HepG2 (cell line): Measurements from ENCODE around the gene PSMC4. TPM values are rescaled to one million over a fixed set of nuclear protein-coding genes. Genes with fewer than 3 reads are reported as not detected.

Experiments
- ADNP ChIP-seq: sonication (generic); formaldehyde crosslinking; IDR thresholded peaks from 2 replicates; pipeline ENCODE4 v1.4.0; 2020; ENCODE audit warnings: missing genetic modification reagents
- ARNT ChIP-seq: fragments of 450-650 bp; IDR thresholded peaks from 2 replicates; pipeline ENCODE4 v1.6.1; 2017
- ATM ChIP-seq: fragments of 450-650 bp; IDR thresholded peaks from 2 replicates; pipeline ENCODE4 v1.7.1; 2017; ENCODE audit warnings: mild to moderate bottlenecking, borderline replicate concordance
- CAMTA2 ChIP-seq: sonication (generic); formaldehyde crosslinking; IDR thresholded peaks from 2 replicates; pipeline ENCODE4 v1.4.0; 2020; ENCODE audit warnings: mild to moderate bottlenecking, missing genetic modification reagents, borderline replicate concordance
- CBFB ChIP-seq: sonication (generic); formaldehyde crosslinking; IDR thresholded peaks from 2 replicates; pipeline ENCODE4 v1.4.0; 2020; ENCODE audit warnings: missing genetic modification reagents
- GATAD1 ChIP-seq: IDR thresholded peaks from 2 replicates; pipeline ENCODE4 v1.6.1; 2016; ENCODE audit warnings: missing genetic modification reagents, missing compliant biosample characterization
- IRF2 ChIP-seq: IDR thresholded peaks from 2 replicates; pipeline ENCODE4 v1.6.1; 2018; ENCODE audit warnings: missing genetic modification reagents, missing compliant biosample characterization
- MAZ ChIP-seq, 2 experiments: sonication (generic) in 1 of 2; formaldehyde crosslinking in 1 of 2; IDR thresholded peaks; 2 replicates each; pipeline versions ENCODE4 v1.5.0 to v1.6.1; 2012 to 2020; ENCODE audit warnings: low read depth in 2 of 2, mild to moderate bottlenecking in 2 of 2, borderline replicate concordance in 1 of 2, improper control_type of control experiment in 1 of 2, low read length in 1 of 2, missing genetic modification reagents in 1 of 2, moderate library complexity in 1 of 2
- MIER2 ChIP-seq: IDR thresholded peaks from 2 replicates; pipeline ENCODE4 v1.6.1; 2016; ENCODE audit warnings: missing biosample characterization, missing genetic modification reagents
- NCOA5 ChIP-seq: sonication (generic); formaldehyde crosslinking; IDR thresholded peaks from 2 replicates; pipeline ENCODE4 v1.4.0; 2020; ENCODE audit warnings: missing genetic modification reagents
- ZBED4 ChIP-seq: sonication (generic); formaldehyde crosslinking; IDR thresholded peaks from 2 replicates; pipeline ENCODE4 v1.4.0; 2020; ENCODE audit warnings: missing genetic modification reagents, borderline replicate concordance
- ZHX1 ChIP-seq: sonication (generic); formaldehyde crosslinking; IDR thresholded peaks from 2 replicates; pipeline ENCODE4 v1.8.1; 2022; ENCODE audit warnings: low read depth, mild to moderate bottlenecking, missing genetic modification reagents
- ZMAT5 ChIP-seq: sonication (generic); formaldehyde crosslinking; IDR thresholded peaks from 2 replicates; pipeline ENCODE4 v1.5.0; 2020; ENCODE audit warnings: mild to moderate bottlenecking, low read depth, missing genetic modification reagents, borderline replicate concordance
- ZMYM3 ChIP-seq: sonication (generic); formaldehyde crosslinking; IDR thresholded peaks from 2 replicates; pipeline ENCODE4 v1.5.1; 2020; ENCODE audit warnings: mild to moderate bottlenecking, missing genetic modification reagents
- ZNF280B ChIP-seq: sonication (generic); formaldehyde crosslinking; IDR thresholded peaks from 2 replicates; pipeline ENCODE4 v1.5.0; 2020; ENCODE audit warnings: missing genetic modification reagents, mild to moderate bottlenecking, borderline replicate concordance
- ZNF430 ChIP-seq: sonication (generic); formaldehyde crosslinking; IDR thresholded peaks from 2 replicates; pipeline ENCODE4 v1.9.0; 2021; ENCODE audit warnings: mild to moderate bottlenecking, missing genetic modification reagents
- ZNF446 ChIP-seq: sonication (generic); formaldehyde crosslinking; IDR thresholded peaks from 2 replicates; pipeline ENCODE4 v1.5.0; 2020; ENCODE audit warnings: mild to moderate bottlenecking, missing genetic modification reagents
- ZNF704 ChIP-seq: sonication (generic); formaldehyde crosslinking; IDR thresholded peaks from 2 replicates; pipeline ENCODE4 v1.8.1; 2023; ENCODE audit warnings: mild to moderate bottlenecking, inconsistent platforms, moderate library complexity, missing genetic modification reagents, borderline replicate concordance
- polyA plus RNA-seq, 8 experiments: library from polyadenylated mRNA; depleted of rRNA in 3 of 8; stranded (reverse) in 7 of 8; unstranded in 1 of 8; fragments of >200 nt; fragmentation: Illumina TruSeq in 4 of 8; extraction: Trizol in 4 of 8; gene quantifications; 2 replicates each; pipeline versions ENCODE4 v1.2.1 to v1.2.3, GENCODE V29; 2011 to 2016; ENCODE audit warnings: low read depth in 4 of 8, missing spikeins in 1 of 8, mixed read lengths in 1 of 8; ENCODE audit not compliant: insufficient read depth in 1 of 8
- total RNA-seq, 5 experiments: library from RNA; depleted of rRNA; stranded (reverse); fragments of >200 nt; fragmentation: Illumina TruSeq; extraction: Trizol; gene quantifications; 2 replicates each; pipeline ENCODE4 v1.2.3, GENCODE V29; 2016; ENCODE audit warnings: low read depth in 1 of 5

PSMC4 gene
- total and polyA plus RNA-seq, 2 of the 13 experiments (the other 11 are each of a cell fraction or from before 2014, with no cell fraction given), result 49.9 to 160 TPM

- TF ChIP-seq GATAD1 (CRISPR knock-in tag), result peak; percentile 95
- no peak for TF ChIP-seq NCOA5 (CRISPR knock-in tag)
- TF ChIP-seq CBFB (CRISPR knock-in tag), result peak; percentile 77; the same call in 1 of the 2 replicates
- no peak for TF ChIP-seq ATM
- peak; percentile 96 for TF ChIP-seq IRF2
- TF ChIP-seq ADNP (CRISPR knock-in tag), result no peak
- TF ChIP-seq ZNF430, result peak; percentile 75
- peak; percentile 81; the same call in 1 of the 2 replicates for TF ChIP-seq ZNF704 (CRISPR knock-in tag)
- no peak for TF ChIP-seq ZNF446 (CRISPR knock-in tag)
- TF ChIP-seq ZNF280B (CRISPR knock-in tag), result peak; percentile 71; the same call in 1 of the 2 replicates
- TF ChIP-seq MAZ (IDR thresholded peaks at IDR 0.05; ENCODE audit: borderline replicate concordance, low read depth, low read length), result 0 out of 2 replicates have a peak, but pooled peaks have one; percentile 32
- TF ChIP-seq MAZ (CRISPR knock-in tag; IDR thresholded peaks at IDR 0.05; ENCODE audit: low read depth), result peak; percentile 81
- TF ChIP-seq ZMYM3 (CRISPR knock-in tag), result peak; percentile 66; the same call in 1 of the 2 replicates
- TF ChIP-seq MIER2 (CRISPR knock-in tag), result peak; percentile 83
- 0 out of 2 replicates have a peak, but pooled peaks have one; percentile 65 for TF ChIP-seq ZBED4
- peak; percentile 57; the same call in 1 of the 2 replicates for TF ChIP-seq ZHX1 (CRISPR knock-in tag)
- TF ChIP-seq ZMAT5, result no peak
- no peak for TF ChIP-seq ARNT
- TF ChIP-seq CAMTA2, result no peak
Measured at GRCh38 chr19:39970675-39971379, at the start of gene PSMC4 (continued).
